Astrocyte (in vitro differentiated cells and primary cell): Measurements from ENCODE around the gene TPM3. TPM values are rescaled to one million over a fixed set of nuclear protein-coding genes. Genes with fewer than 3 reads are reported as not detected.

Experiments used
- DNase-seq: peaks from one replicate; pipeline ENCODE4 v3.0.0-alpha.2; 2010; ENCODE audit warnings: low read depth
- FAIRE-seq: peaks from 2 replicates; lab custom pipeline; 2011; peaks lifted over from hg19 to GRCh38; lab: Jason Lieb, UNC
- H2AFZ ChIP-seq: 2 replicates; pipeline ENCODE4 v1.6.0; 2012; ENCODE audit warnings: low read depth, low read length, inconsistent platforms
- H3K27ac ChIP-seq: 2 replicates; pipeline ENCODE4 v1.5.1; 2011; ENCODE audit warnings: low read depth, low read length, inconsistent platforms
- H3K27me3 ChIP-seq: 2 replicates; pipeline ENCODE4 v1.6.0; 2011; ENCODE audit warnings: low read length, inconsistent platforms; ENCODE audit not compliant: insufficient read depth
- H3K36me3 ChIP-seq: 2 replicates; pipeline ENCODE4 v1.5.1; 2011; ENCODE audit warnings: low read length, inconsistent platforms; ENCODE audit not compliant: insufficient read depth
- H3K4me1 ChIP-seq: 2 replicates; pipeline ENCODE4 v1.5.1; 2011; ENCODE audit warnings: low read length, inconsistent platforms; ENCODE audit not compliant: insufficient read depth
- H3K4me2 ChIP-seq: 2 replicates; pipeline ENCODE4 v1.6.0; 2012; ENCODE audit warnings: low read length, inconsistent platforms
- H3K4me3 ChIP-seq: 2 replicates; pipeline ENCODE4 v1.5.1; 2011; ENCODE audit warnings: low read depth, mild to moderate bottlenecking, low read length, inconsistent platforms; ENCODE audit not compliant: insufficient read depth
- H3K79me2 ChIP-seq: 2 replicates; pipeline ENCODE4 v1.6.0; 2012; ENCODE audit warnings: mild to moderate bottlenecking, low read length, inconsistent platforms; ENCODE audit not compliant: insufficient read depth
- H3K9ac ChIP-seq: 2 replicates; pipeline ENCODE4 v1.6.0; 2012; ENCODE audit warnings: mild to moderate bottlenecking, low read length, inconsistent platforms
- H3K9me3 ChIP-seq: 2 replicates; pipeline ENCODE4 v1.5.1; 2012; ENCODE audit warnings: low read depth, mild to moderate bottlenecking, low read length, inconsistent platforms; ENCODE audit not compliant: insufficient read depth
- H4K20me1 ChIP-seq: 2 replicates; pipeline ENCODE4 v1.6.0; 2012; ENCODE audit warnings: low read length, inconsistent platforms; ENCODE audit not compliant: insufficient read depth
- H3K27ac Mint-ChIP-seq: one replicate; pipeline ENCODE4 v1.8.0; 2021; ENCODE audit warnings: mild to moderate bottlenecking, mixed read lengths; ENCODE audit not compliant: unreplicated experiment
- H3K27me3 Mint-ChIP-seq: one replicate; pipeline ENCODE4 v1.8.0; 2021; ENCODE audit warnings: low read depth, mixed read lengths; ENCODE audit not compliant: unreplicated experiment
- H3K36me3 Mint-ChIP-seq: one replicate; pipeline ENCODE4 v1.8.0; 2021; ENCODE audit warnings: low read depth, mixed read lengths; ENCODE audit not compliant: unreplicated experiment
- H3K4me1 Mint-ChIP-seq: one replicate; pipeline ENCODE4 v1.8.0; 2021; ENCODE audit warnings: low read depth, mixed read lengths; ENCODE audit not compliant: unreplicated experiment
- H3K4me3 Mint-ChIP-seq: one replicate; pipeline ENCODE4 v1.8.0; 2021; ENCODE audit warnings: mild to moderate bottlenecking, moderate library complexity, mixed read lengths; ENCODE audit not compliant: unreplicated experiment
- H3K9me3 Mint-ChIP-seq: one replicate; pipeline ENCODE4 v1.8.0; 2021; ENCODE audit warnings: mild to moderate bottlenecking, mixed read lengths; ENCODE audit not compliant: unreplicated experiment
- EZH2 ChIP-seq: IDR thresholded peaks from 2 replicates; pipeline ENCODE4 v1.6.1; 2012; ENCODE audit warnings: mild to moderate bottlenecking, low read length, inconsistent platforms; ENCODE audit not compliant: insufficient read depth
- total RNA-seq: library from RNA; stranded (reverse); gene quantifications from 2 replicates; pipeline ENCODE4 v1.2.1, GENCODE V29; 2021
- TF ChIP-seq, protein P1 (sequence below): IDR thresholded peaks from 2 replicates; pipeline ENCODE4 v1.5.1; 2011; ENCODE audit warnings: low read depth, mild to moderate bottlenecking, inconsistent platforms, low read length, moderate library complexity; ENCODE audit not compliant: insufficient read depth

Gene TPM3
- total RNA-seq, 1 donor from 2014 or later = 687 TPM

DNA sequence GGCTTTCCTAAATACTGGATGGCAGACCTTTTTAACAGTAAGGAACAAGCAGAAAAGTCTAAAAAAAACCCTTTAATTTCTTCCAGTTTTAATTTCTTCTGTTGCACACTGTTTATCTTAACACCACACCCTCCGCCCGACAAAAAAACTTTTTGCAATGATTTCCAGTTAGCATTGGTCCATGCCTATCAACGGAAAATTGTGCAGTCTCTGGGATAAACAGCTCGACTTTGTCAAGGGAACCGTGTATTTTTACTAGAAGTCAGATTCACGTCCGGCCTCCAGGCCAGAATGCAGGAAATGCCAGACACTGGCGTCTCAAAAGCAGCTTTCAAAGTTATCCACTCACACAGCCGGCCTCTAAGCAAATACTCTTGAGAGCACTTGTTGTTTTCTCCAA lies 36.6 kb downstream of the TPM3 start:
- Histone ChIP-seq H3K79me2 (peaks cover 23% of the 10 kb centered on the region), H3K36me3 (peaks cover 35% of the 10 kb centered on the region), H3K4me1 (peaks cover 6% of the 10 kb centered on the region), H3K9ac (no peak overlapping the region), H2AFZ (no peak overlapping the region), H3K4me2 (no peak overlapping the region), H3K4me3 (no peak overlapping the region), H3K27me3 (no peaks in the 10 kb centered on the region), H3K9me3 (no peaks in the 10 kb centered on the region), H3K27ac (no peak overlapping the region), H4K20me1 (peaks cover 52% of the 10 kb centered on the region)
- Mint-ChIP-seq H3K27me3 (no peaks in the 10 kb centered on the region), H3K4me3 (no peak overlapping the region), H3K36me3 (peaks cover 28% of the 10 kb centered on the region), H3K4me1 (peaks cover 42% of the 10 kb centered on the region), H3K9me3 (no peaks in the 10 kb centered on the region), H3K27ac (no peak overlapping the region)
- FAIRE-seq (no peak), DNase-seq (no peak)
- TF ChIP-seq, protein P1, sequence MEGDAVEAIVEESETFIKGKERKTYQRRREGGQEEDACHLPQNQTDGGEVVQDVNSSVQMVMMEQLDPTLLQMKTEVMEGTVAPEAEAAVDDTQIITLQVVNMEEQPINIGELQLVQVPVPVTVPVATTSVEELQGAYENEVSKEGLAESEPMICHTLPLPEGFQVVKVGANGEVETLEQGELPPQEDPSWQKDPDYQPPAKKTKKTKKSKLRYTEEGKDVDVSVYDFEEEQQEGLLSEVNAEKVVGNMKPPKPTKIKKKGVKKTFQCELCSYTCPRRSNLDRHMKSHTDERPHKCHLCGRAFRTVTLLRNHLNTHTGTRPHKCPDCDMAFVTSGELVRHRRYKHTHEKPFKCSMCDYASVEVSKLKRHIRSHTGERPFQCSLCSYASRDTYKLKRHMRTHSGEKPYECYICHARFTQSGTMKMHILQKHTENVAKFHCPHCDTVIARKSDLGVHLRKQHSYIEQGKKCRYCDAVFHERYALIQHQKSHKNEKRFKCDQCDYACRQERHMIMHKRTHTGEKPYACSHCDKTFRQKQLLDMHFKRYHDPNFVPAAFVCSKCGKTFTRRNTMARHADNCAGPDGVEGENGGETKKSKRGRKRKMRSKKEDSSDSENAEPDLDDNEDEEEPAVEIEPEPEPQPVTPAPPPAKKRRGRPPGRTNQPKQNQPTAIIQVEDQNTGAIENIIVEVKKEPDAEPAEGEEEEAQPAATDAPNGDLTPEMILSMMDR = no peak
- no peak for TF ChIP-seq EZH2

DNA sequence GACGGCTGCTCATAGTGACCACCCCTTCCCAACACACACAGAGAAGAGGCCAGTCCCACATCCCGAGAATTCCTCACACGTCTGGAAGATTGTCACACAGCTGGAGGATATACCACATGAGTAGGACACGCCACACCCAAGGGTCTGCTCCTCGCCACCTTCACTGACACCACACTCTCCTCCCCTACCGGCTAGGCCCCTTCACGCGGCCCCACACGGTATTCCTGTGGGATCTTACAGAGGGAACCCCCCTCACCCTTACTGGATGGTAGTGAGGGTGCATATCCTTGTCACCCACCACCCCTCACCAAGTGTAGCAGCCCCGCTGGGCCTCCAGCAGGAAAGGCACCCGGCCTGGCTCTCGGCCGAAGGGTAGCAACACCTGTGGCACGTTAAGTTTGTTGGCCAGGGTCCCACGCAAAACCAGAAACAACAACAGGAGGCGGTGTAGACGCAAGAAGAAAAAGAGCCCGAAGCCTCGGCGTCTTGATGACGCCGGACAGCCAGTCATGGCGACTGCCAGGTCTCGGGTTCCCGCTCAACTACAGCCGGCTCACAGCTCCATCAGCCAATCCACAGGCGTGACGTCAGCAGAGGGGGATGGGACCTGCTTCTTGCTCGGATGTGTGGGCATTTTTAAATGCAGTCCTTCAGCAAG lies 37.2 kb downstream of the TPM3 start, which contains the start of gene NUP210L:
TSS of gene NUP210L (minus strand) at position 540 of the 658 bp plus-strand sequence.
- TF ChIP-seq, protein P1 = no peak
- no peak for TF ChIP-seq EZH2
- H3K9ac ChIP-seq = no peak within 1 kb of the TSS
- H3K79me2 ChIP-seq = peaks cover 18% of the 10 kb centered on the region
- H3K4me3 Mint-ChIP-seq = peak within 1 kb of the TSS; percentile 34
- DNase-seq (no peak), FAIRE-seq (no peak)
- H3K36me3 ChIP-seq = peaks cover 29% of the 10 kb centered on the region
- no peaks in the 10 kb centered on the region for H3K9me3 Mint-ChIP-seq
- no peak within 1 kb of the TSS for H2AFZ ChIP-seq
- no peak within 1 kb of the TSS for H3K4me2 ChIP-seq
- no peaks in the 10 kb centered on the region for H3K9me3 ChIP-seq
- H3K4me3 ChIP-seq = no peak within 1 kb of the TSS
- peaks cover 46% of the 10 kb centered on the region for H4K20me1 ChIP-seq
- peaks cover 26% of the 10 kb centered on the region for H3K36me3 Mint-ChIP-seq
- no peaks in the 10 kb centered on the region for H3K27me3 Mint-ChIP-seq
- no peaks in the 10 kb centered on the region for H3K27me3 ChIP-seq
- H3K4me1 ChIP-seq = peaks cover 6% of the 10 kb centered on the region
- H3K4me1 Mint-ChIP-seq = peaks cover 42% of the 10 kb centered on the region
- H3K27ac Mint-ChIP-seq = peak within 1 kb of the TSS; percentile 85
- H3K27ac ChIP-seq = no peak within 1 kb of the TSS

DNA sequence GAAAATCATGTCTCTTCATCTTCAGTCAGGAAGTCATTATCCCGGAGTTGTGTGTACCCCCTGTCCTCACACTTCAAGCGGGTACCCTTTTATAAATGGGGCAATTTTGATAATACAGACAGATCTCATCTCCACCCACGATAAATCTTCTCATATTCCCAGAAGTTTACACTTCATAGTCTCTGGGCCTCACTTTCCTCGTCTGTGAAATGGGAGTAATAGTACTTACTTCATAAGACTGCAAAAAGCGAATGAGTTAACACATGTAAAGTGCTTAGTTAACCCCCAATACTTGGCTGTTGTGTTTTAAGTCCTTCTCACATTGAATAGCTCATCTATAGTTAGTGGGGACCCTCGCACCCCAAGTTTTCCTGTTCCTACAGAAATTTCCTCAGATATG lies 37.8 kb downstream of the TPM3 start:
- DNase-seq = no peak
- Histone ChIP-seq H3K4me1 (peaks cover 6% of the 10 kb centered on the region), H3K27me3 (no peaks in the 10 kb centered on the region), H3K9me3 (no peaks in the 10 kb centered on the region), H3K27ac (no peak overlapping the region), H3K36me3 (peaks cover 23% of the 10 kb centered on the region), H3K79me2 (peaks cover 11% of the 10 kb centered on the region), H4K20me1 (peaks cover 40% of the 10 kb centered on the region), H2AFZ (no peak overlapping the region), H3K9ac (no peak overlapping the region), H3K4me2 (no peak overlapping the region), H3K4me3 (no peak overlapping the region)
- Mint-ChIP-seq H3K4me3 (no peak overlapping the region), H3K27ac (peak overlapping the region; percentile 85), H3K9me3 (no peaks in the 10 kb centered on the region), H3K27me3 (no peaks in the 10 kb centered on the region), H3K36me3 (peaks cover 21% of the 10 kb centered on the region), H3K4me1 (peaks cover 40% of the 10 kb centered on the region)
- FAIRE-seq = no peak
- TF ChIP-seq, protein P1 = no peak
- TF ChIP-seq EZH2 = no peak
